HG02571 (cell line): Measurements from ENCODE around the gene CXCL11.
"Not testable (repeated sequence)": the region's sequence is repeated elsewhere in the genome, so short reads cannot be mapped to it uniquely, and the experiment has no call there.

Source experiments
- ATAC-seq: cut with Tn5 transposase; IDR thresholded peaks from one replicate; pipeline ENCODE4 v1.9.1; 2021; ENCODE audit warnings: mild to moderate bottlenecking, moderate library complexity; ENCODE audit not compliant: unreplicated experiment

CXCL11 gene

GRCh38 chr4:76003035-76003434 is 32.8 kb downstream of the CXCL11 start:
- no peak for ATAC-seq

GRCh38 chr4:76002176-76002575 is 33.7 kb downstream of the CXCL11 start:
- ATAC-seq: no peak

- no peak for ATAC-seq
Measured at GRCh38 chr4:76001700-76002099, 34.2 kb downstream of the CXCL11 start.

GRCh38 chr4:76000279-76000678 is 35.6 kb downstream of the CXCL11 start:
- no peak for ATAC-seq

- not testable (repeated sequence) for ATAC-seq
Measured at GRCh38 chr4:75998525-75999147, 37.2 kb downstream of the CXCL11 start.

- no peak for ATAC-seq
Measured at GRCh38 chr4:75997946-75998345, 37.9 kb downstream of the CXCL11 start.

GRCh38 chr4:75997081-75997480 is 38.8 kb downstream of the CXCL11 start:
- no peak for ATAC-seq

- no peak for ATAC-seq
Measured at GRCh38 chr4:75995727-75996126, 40.1 kb downstream of the CXCL11 start.

GRCh38 chr4:75992462-75992861 is 43.4 kb downstream of the CXCL11 start:
- ATAC-seq: no peak

- no peak for ATAC-seq
Measured at GRCh38 chr4:75989846-75990528, 45.9 kb downstream of the CXCL11 start.

- no peak for ATAC-seq
Measured at GRCh38 chr4:75985116-75985515, 50.8 kb downstream of the CXCL11 start.
